Testis (tissue), 2 donors: Measurements from ENCODE around the gene HELZ.

ENCODE experiments used
- POLR2A ChIP-seq: fragments of 450-650 bp; IDR thresholded peaks from one replicate; pipeline ENCODE4 v1.6.1; 2017; ENCODE audit warnings: antibody characterized with exemption, mild to moderate bottlenecking, moderate library complexity
- TF ChIP-seq, protein P1 (sequence below), 3 experiments: fragments of 450-650 bp in 2 of 3; fragments of 200-600 bp in 1 of 3; sonication (generic) in 1 of 3; IDR thresholded peaks; one replicate each; pipeline ENCODE4 v1.5.1; 2016 to 2019; ENCODE audit warnings: antibody characterized with exemption in 3 of 3, mild to moderate bottlenecking in 2 of 3, moderate library complexity in 1 of 3

DNA sequence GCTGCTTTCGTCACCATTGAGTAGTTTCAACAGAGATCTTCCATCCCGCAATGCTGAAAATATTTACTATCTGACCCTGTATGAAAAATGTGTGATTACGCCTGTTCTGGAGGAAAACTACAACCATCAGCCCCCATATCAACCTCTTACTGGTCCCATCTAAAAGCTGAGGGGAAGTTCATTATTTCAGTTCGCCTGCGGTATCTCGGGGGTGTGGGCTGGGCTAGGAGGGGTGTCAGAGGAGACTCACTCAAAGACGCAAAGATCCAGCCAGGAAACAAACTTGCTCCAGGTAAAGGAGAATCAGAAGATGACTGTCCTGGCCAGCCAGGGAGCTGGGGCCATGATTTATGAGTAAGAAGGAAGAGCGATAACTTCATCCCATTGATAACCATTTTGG lies 187.0 kb downstream of the HELZ start:
- no peak for TF ChIP-seq POLR2A
- TF ChIP-seq, protein P1, sequence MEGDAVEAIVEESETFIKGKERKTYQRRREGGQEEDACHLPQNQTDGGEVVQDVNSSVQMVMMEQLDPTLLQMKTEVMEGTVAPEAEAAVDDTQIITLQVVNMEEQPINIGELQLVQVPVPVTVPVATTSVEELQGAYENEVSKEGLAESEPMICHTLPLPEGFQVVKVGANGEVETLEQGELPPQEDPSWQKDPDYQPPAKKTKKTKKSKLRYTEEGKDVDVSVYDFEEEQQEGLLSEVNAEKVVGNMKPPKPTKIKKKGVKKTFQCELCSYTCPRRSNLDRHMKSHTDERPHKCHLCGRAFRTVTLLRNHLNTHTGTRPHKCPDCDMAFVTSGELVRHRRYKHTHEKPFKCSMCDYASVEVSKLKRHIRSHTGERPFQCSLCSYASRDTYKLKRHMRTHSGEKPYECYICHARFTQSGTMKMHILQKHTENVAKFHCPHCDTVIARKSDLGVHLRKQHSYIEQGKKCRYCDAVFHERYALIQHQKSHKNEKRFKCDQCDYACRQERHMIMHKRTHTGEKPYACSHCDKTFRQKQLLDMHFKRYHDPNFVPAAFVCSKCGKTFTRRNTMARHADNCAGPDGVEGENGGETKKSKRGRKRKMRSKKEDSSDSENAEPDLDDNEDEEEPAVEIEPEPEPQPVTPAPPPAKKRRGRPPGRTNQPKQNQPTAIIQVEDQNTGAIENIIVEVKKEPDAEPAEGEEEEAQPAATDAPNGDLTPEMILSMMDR (IDR thresholded peaks at IDR 0.05) = no peak
